Endodermal cell (in vitro differentiated cells): ENCODE measurements around the gene ZNF280C. TPM values are rescaled to one million over a fixed set of nuclear protein-coding genes. Genes with fewer than 3 reads are reported as not detected.

Source experiments
- DNase-seq: peaks from one replicate; pipeline ENCODE4 v3.0.0-alpha.2; 2017
- H3K27ac ChIP-seq: 2 replicates; pipeline ENCODE4 v1.5.1; 2013; ENCODE audit warnings: mild to moderate bottlenecking, low read depth, low read length, moderate library complexity
- H3K27me3 ChIP-seq: 2 replicates; pipeline ENCODE4 v1.6.1; 2013; ENCODE audit warnings: mild to moderate bottlenecking, low read length, moderate library complexity; ENCODE audit not compliant: insufficient read depth, control insufficient read depth, poor library complexity, severe bottlenecking
- H3K36me3 ChIP-seq: 2 replicates; pipeline ENCODE4 v1.7.0; 2013; ENCODE audit warnings: mild to moderate bottlenecking, low read length, moderate library complexity; ENCODE audit not compliant: control insufficient read depth, insufficient read depth
- H3K4me1 ChIP-seq: one replicate; pipeline ENCODE4 v1.7.0; 2013; ENCODE audit warnings: low read length; ENCODE audit not compliant: control insufficient read depth, insufficient read depth
- H3K4me3 ChIP-seq: 2 replicates; pipeline ENCODE4 v1.5.1; 2013; ENCODE audit warnings: mild to moderate bottlenecking, low read length, moderate library complexity
- H3K9ac ChIP-seq: 2 replicates; pipeline ENCODE4 v1.6.1; 2013; ENCODE audit warnings: mild to moderate bottlenecking, low read length, moderate library complexity; ENCODE audit not compliant: poor library complexity, severe bottlenecking; ENCODE audit errors: extremely low read depth
- H3K9me3 ChIP-seq: 2 replicates; pipeline ENCODE4 v1.6.1; 2013; ENCODE audit warnings: mild to moderate bottlenecking, low read length, moderate library complexity; ENCODE audit not compliant: control insufficient read depth
- H3K27ac Mint-ChIP-seq: 2 replicates; pipeline ENCODE4 v1.8.0; 2020; ENCODE audit warnings: mixed read lengths
- H3K27me3 Mint-ChIP-seq: 2 replicates; pipeline ENCODE4 v1.8.0; 2021; ENCODE audit warnings: mild to moderate bottlenecking, mixed read lengths; ENCODE audit not compliant: insufficient read depth
- H3K36me3 Mint-ChIP-seq: 2 replicates; pipeline ENCODE4 v1.8.0; 2020; ENCODE audit warnings: low read depth, mixed read lengths
- H3K4me1 Mint-ChIP-seq: 2 replicates; pipeline ENCODE4 v1.8.0; 2020; ENCODE audit warnings: mixed read lengths
- H3K4me3 Mint-ChIP-seq: 2 replicates; pipeline ENCODE4 v1.8.0; 2020; ENCODE audit warnings: mild to moderate bottlenecking, moderate library complexity, mixed read lengths
- H3K9me3 Mint-ChIP-seq: 2 replicates; pipeline ENCODE4 v1.8.0; 2020; ENCODE audit warnings: mild to moderate bottlenecking, mixed read lengths
- CTCF ChIP-seq: fragments of 200-600 bp; sonication (generic); conservative IDR thresholded peaks from 2 replicates; pipeline ENCODE4 v1.5.0; 2021; ENCODE audit warnings: antibody characterized with exemption, mild to moderate bottlenecking
- WGBS, 2 experiments: methylation state at CpG; one replicate each; pipeline versions ENCODE4 v1.1.5 to v1.1.7; 2013; ENCODE audit warnings: missing lambda C conversion rate in 2 of 2, mixed read lengths in 1 of 2; ENCODE audit not compliant: insufficient coverage in 1 of 2, insufficient read length in 1 of 2; 5-methylcytosine and 5-hydroxymethylcytosine counted together
- long read RNA-seq, 4 experiments: library from polyadenylated mRNA in 2 of 4; library from RNA in 1 of 4; library from capped mRNA in 1 of 4; stranded (forward) in 3 of 4; unstranded in 1 of 4; transcript quantifications; one replicate each; pipeline ENCODE4 v2.0.0, GENCODE V29; 2020 to 2021; ENCODE audit warnings: inconsistent platforms in 1 of 4
- polyA plus RNA-seq, 2 experiments: library from polyadenylated mRNA; stranded (reverse); fragments of 50-300 nt; gene quantifications; one replicate each; pipeline ENCODE4 v1.2.3, GENCODE V29; 2013
- total RNA-seq, 2 donors: library from RNA; stranded (reverse); fragmentation: NEBNext Ultra II Directional in 1 of 2; extraction: Animal tissue kit (Norgen Biotek cat#: 25700) in 1 of 2; gene quantifications; 2 replicates in 1 of 2; 3 replicates in 1 of 2; pipeline ENCODE4 v1.2.1, GENCODE V29; 2021

The ZNF280C gene
- 10 to 100 TPM; 15.4 to 15.7 TPM for total RNA-seq
- polyA plus RNA-seq (2013, experiment 1 of 2) = 14.5 TPM
- 14.4 TPM for polyA plus RNA-seq (2013, experiment 2 of 2)
- long read RNA-seq, experiment 1, full-length matches to known transcripts = 1 of 2 reads
- long read RNA-seq, experiment 1, partial matches to known transcripts = 1 of 2 reads
- long read RNA-seq, experiment 1, other reads (novel, unspliced or antisense) = 0 of 2 reads
- long read RNA-seq, experiment 2, full-length matches to known transcripts = 15 of 26 reads
- long read RNA-seq, experiment 2, partial matches to known transcripts = 5 of 26 reads
- long read RNA-seq, experiment 2, other reads (novel, unspliced or antisense) = 6 of 26 reads
- long read RNA-seq, experiment 3, full-length matches to known transcripts = 5 of 12 reads
- long read RNA-seq, experiment 3, partial matches to known transcripts = 2 of 12 reads
- long read RNA-seq, experiment 3, other reads (novel, unspliced or antisense) = 5 of 12 reads
- long read RNA-seq, experiment 4, partial matches to known transcripts = 1 of 1 reads
- long read RNA-seq, experiment 4, other reads (novel, unspliced or antisense) = 0 of 1 reads

DNA sequence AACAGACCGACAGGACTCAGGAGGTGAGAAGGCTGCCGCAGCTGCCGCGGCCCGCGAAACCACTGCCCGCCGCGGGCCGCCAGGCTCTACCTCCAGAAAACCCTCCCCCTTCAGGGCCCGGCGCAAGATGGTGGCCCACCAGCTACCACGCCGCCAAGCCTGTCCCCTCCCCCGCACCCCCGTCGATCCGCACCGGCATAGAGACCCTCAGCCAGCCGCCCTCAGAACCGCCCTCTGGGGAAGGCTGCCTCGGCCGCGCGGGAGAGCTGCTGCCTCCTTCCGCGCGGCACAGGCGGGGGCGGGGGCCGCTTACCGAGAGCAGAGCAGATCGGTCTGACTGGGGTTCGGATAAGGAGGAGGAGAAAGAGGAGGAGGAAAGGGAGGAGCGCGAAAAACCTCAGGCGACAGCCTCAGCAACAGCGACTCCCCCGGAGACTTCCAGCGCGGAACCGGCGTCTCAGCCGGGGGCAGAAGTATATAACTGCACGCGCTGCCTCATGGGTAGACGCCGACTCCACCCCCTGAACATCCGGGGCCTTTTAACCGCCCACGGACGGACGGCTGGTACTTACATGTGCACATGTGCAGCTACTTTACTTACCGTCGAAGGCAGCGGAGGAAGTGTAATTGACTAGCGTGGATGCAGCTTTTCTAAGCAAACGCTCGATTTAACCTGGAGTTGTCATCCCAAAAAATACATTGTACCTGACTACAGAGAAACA is at the start of gene ZNF280C:
Gene ZNF280C (minus strand): TSS at position 451 of the 722 bp plus-strand sequence. CDS start 8,450 bp downstream, outside the sequence.
- Mint-ChIP-seq H3K36me3 (no peaks in the 10 kb centered on the region), H3K27me3 (peaks cover 3% of the 10 kb centered on the region), H3K4me1 (peaks cover 5% of the 10 kb centered on the region), H3K4me3 (peak within 1 kb of the TSS; percentile 94), H3K9me3 (peaks cover 31% of the 10 kb centered on the region), H3K27ac (peak within 1 kb of the TSS; percentile 90)
- WGBS, 2 experiments = 6 to 51% methylated on average over 4 to 53 of the region's 59 CpGs
- peak; percentile 54 for TF ChIP-seq CTCF
- peak within 1 kb of the TSS; percentile 94 for H3K27ac ChIP-seq
- H3K4me3 ChIP-seq = peak within 1 kb of the TSS; percentile 92
- no peaks in the 10 kb centered on the region for H3K4me1 ChIP-seq
- peak; percentile 92 for DNase-seq
- H3K9ac ChIP-seq = peak within 1 kb of the TSS; percentile 78
- no peaks in the 10 kb centered on the region for H3K9me3 ChIP-seq
- H3K27me3 ChIP-seq = no peaks in the 10 kb centered on the region
- no peaks in the 10 kb centered on the region for H3K36me3 ChIP-seq

DNA sequence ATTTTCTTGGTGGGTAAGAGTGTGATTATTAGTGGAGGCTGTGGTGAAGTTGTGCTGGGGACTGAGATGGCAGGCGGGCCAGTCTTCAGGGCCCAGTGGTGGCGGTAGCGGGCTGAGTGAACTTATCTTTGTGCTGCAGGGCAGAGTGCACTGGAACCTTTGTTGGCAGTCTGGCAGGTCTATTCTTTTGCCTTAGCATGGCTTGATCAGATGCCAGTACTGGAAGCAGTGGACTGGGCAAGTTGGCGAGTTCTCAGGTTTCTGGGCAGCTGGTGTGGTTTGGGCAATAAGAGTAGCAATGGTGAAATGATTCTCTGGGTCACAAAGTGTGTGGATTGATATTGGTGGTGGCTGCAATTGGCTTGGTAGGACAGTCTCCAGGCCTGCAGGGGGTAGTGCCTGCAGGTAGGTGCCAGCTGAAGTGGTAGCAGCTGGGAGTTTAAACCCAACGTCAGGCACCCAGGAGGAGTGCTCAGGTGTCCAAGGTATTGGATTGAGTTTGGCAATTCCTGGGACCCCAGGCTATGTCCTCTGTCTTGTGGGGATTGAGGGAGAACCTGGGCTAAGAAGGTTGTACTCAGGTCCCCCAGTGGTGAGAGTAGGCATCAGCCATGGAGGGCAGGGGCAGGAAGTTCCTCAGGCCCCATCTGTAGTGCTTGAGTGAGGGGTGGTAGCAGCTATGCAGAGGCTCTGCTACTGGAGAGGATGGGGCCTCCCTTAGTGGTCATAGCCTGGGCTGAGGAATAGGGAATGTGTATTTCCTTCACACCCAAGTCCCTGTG is 36.1 kb upstream of the ZNF280C start:
- Mint-ChIP-seq H3K27me3 (no peaks in the 10 kb centered on the region), H3K27ac (no peak overlapping the region), H3K36me3 (no peaks in the 10 kb centered on the region), H3K4me3 (no peak overlapping the region), H3K4me1 (no peaks in the 10 kb centered on the region), H3K9me3 (peaks cover 23% of the 10 kb centered on the region)
- TF ChIP-seq CTCF = peak; percentile 59
- Histone ChIP-seq H3K27me3 (no peaks in the 10 kb centered on the region), H3K9me3 (no peaks in the 10 kb centered on the region), H3K4me3 (no peak overlapping the region), H3K9ac (no peak overlapping the region), H3K36me3 (no peaks in the 10 kb centered on the region), H3K27ac (no peak overlapping the region), H3K4me1 (no peaks in the 10 kb centered on the region)
- 90% methylated on average over 5 of the region's 5 CpGs; no CpG with 5 or more reads in 1 of the 2 experiments for WGBS, 2 experiments
- DNase-seq = peak; percentile 63

GRCh38 chrX:130301977-130302376 is 33.3 kb upstream of the ZNF280C start:
- no peak overlapping the region for H3K4me3 Mint-ChIP-seq

More at GRCh38 chrX:130301977-130302376, 33.3 kb upstream of the ZNF280C start:
- Histone ChIP-seq H3K4me3 (no peak overlapping the region), H3K36me3 (no peaks in the 10 kb centered on the region), H3K9ac (no peak overlapping the region), H3K27me3 (no peaks in the 10 kb centered on the region), H3K4me1 (no peaks in the 10 kb centered on the region), H3K27ac (no peak overlapping the region), H3K9me3 (no peaks in the 10 kb centered on the region)
- Mint-ChIP-seq H3K27ac (no peak overlapping the region), H3K4me1 (no peaks in the 10 kb centered on the region), H3K27me3 (no peaks in the 10 kb centered on the region), H3K36me3 (no peaks in the 10 kb centered on the region), H3K9me3 (peaks cover 26% of the 10 kb centered on the region)
- WGBS, 2 experiments = no CpG with 5 or more reads among the region's 1 CpG
- TF ChIP-seq CTCF = no peak
- DNase-seq = no peak
